ENCODE measurements around the gene HIRA.
"Not testable (repeated sequence)": the region's sequence is repeated elsewhere in the genome, so short reads cannot be mapped to it uniquely, and the experiment has no call there.

Gene HIRA

DNA sequence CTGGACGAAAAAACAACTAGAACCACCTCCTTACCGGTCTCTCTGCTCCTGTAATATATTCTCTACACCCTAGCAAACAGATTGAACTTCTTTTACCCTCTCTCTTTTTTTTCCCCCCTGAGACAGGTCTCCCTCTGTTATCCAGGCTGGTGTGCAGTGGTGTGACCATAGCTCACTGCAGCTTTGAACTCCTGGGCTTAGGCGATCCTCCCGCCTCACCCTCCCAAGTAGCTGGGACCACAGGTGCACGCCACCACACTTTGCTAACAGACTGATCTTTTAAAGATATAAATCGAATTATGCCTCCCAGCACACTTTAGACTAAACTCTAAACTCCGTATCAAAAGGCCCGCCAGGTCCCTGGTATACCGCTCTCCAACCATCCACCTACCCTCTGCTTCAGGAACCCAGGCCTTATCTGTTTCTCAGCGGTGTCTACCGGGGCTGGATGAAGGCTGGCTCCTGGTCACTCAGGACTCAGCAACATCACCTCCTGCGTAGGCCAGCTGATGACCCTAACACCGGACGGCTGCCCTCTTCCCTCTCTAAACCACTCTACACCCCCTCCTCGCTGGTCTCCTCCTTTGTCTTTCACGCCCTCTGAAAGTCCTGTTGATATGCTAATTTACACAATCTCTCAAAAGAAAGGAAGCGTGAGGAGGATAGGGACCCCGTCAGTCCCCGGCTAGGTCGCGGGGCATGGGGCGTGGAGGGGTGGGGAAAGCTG lies 15.2 kb upstream of the HIRA start:
- Histone ChIP-seq H3K9ac (ENCODE audit: low read length) (peak overlapping the region; percentile 39), H3K4me1 (ENCODE audit: control insufficient read depth, insufficient read depth, low read length) (peaks cover 5% of the 10 kb centered on the region), H3K36me3 (ENCODE audit: control insufficient read depth, insufficient read depth, low read length) (peaks cover 6% of the 10 kb centered on the region), H3K27me3 (ENCODE audit: control insufficient read depth, insufficient read depth, low read length) (no peaks in the 10 kb centered on the region), H3K27ac (ENCODE audit: low read depth, low read length) (peak overlapping the region; percentile 83), H3K4me3 (ENCODE audit: low read length) (peak overlapping the region; percentile 73)

DNA sequence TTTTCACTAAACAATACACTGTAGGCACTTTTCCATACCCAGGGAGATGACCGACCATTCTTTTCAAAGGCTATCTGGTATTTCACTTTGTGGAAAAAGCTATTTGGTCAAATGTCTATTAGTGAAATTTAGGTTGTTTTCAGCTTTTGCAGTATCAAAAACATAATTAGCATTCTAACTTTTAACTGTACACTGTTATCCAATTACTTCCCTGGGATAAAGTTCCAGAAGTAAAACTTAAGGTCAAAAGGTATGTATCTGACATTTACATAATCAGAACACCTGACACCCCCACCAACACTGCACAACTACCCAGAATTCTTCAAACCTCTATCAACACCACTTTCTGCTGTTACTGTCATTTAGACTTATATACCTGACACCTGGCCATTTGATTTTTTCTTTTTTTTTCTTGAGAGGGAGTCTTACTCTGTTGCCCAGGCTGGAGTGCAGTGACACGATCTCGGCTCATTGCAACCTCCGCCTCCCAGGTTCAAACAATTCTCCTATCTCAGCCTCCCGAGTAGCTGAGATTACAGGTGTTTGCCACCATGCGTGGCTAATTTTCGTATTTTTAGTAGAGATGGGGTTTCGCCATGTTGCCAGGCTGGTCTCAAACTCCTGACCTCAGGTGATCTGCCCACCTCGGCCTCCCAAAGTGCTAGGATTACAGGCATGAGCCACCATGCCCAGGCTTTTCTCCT lies 13.9 kb upstream of the HIRA start:
- H3K27me3 ChIP-seq (ENCODE audit: control insufficient read depth, insufficient read depth, low read length); H3K4me3 ChIP-seq (ENCODE audit: low read length); H3K9ac ChIP-seq (ENCODE audit: low read length); H3K27ac ChIP-seq (ENCODE audit: low read depth, low read length); H3K36me3 ChIP-seq (ENCODE audit: control insufficient read depth, insufficient read depth, low read length); H3K4me1 ChIP-seq (ENCODE audit: control insufficient read depth, insufficient read depth, low read length): not testable (repeated sequence)

DNA sequence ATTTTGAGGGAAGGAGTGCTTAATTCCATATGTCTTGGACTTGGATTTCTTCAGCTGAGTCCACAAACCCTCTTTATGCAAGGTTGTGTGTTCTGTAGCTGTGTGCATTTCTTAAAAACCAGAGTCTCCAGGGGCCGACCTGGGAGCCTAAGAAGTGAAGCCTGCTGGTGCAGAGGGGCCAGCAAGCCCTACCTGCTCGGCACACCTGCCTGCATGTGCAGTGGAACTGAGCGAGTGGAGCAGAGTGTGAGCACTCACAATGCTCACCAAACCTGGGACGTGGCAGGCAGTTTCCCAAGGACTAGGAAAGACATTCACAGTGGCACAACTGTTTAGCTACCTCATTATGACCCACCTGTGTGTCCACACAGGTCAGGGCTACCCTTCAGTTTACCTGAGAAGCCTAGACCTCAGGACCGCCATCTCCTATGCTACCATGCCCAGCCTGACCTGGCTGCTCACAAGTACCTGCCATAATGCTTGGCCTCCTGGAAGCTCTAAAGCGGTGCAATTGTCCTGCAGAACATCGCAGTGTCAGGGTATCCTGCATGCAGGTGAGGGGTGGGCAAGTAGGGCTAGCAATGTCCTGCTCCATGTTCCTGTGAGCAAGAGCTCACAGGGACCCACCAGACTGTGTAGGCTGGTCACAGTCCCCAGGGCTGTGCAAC lies 12.1 kb upstream of the HIRA start:
- Histone ChIP-seq H3K27me3 (ENCODE audit: control insufficient read depth, insufficient read depth, low read length) (no peaks in the 10 kb centered on the region), H3K27ac (ENCODE audit: low read depth, low read length) (no peak overlapping the region), H3K36me3 (ENCODE audit: control insufficient read depth, insufficient read depth, low read length) (peaks cover 8% of the 10 kb centered on the region), H3K4me1 (ENCODE audit: control insufficient read depth, insufficient read depth, low read length) (peaks cover 5% of the 10 kb centered on the region), H3K4me3 (ENCODE audit: low read length) (no peak overlapping the region), H3K9ac (ENCODE audit: low read length) (no peak overlapping the region)

DNA sequence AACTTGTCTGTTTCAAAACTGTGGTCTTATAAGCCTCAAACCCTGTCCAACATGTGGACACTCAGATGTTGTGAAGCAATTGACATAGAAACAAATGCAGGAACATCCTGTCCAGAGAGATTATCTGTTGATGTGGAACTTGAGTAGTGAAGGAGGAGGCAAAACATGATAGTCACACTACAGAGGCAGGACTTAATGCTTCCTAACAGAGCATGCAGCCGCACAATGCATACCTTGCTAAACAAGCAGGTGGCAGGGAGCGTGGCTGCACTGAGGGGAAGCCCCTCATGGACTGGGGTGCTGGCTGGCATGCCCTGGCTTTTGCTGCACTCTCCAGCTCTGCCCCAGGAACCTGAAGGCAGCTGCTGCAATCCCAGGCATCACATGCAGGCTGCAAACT lies 10.6 kb upstream of the HIRA start:
- Histone ChIP-seq H3K9ac (ENCODE audit: low read length) (no peak overlapping the region), H3K27me3 (ENCODE audit: control insufficient read depth, insufficient read depth, low read length) (no peaks in the 10 kb centered on the region), H3K36me3 (ENCODE audit: control insufficient read depth, insufficient read depth, low read length) (peaks cover 8% of the 10 kb centered on the region), H3K4me3 (ENCODE audit: low read length) (no peak overlapping the region), H3K27ac (ENCODE audit: low read depth, low read length) (no peak overlapping the region), H3K4me1 (ENCODE audit: control insufficient read depth, insufficient read depth, low read length) (peaks cover 5% of the 10 kb centered on the region)

DNA sequence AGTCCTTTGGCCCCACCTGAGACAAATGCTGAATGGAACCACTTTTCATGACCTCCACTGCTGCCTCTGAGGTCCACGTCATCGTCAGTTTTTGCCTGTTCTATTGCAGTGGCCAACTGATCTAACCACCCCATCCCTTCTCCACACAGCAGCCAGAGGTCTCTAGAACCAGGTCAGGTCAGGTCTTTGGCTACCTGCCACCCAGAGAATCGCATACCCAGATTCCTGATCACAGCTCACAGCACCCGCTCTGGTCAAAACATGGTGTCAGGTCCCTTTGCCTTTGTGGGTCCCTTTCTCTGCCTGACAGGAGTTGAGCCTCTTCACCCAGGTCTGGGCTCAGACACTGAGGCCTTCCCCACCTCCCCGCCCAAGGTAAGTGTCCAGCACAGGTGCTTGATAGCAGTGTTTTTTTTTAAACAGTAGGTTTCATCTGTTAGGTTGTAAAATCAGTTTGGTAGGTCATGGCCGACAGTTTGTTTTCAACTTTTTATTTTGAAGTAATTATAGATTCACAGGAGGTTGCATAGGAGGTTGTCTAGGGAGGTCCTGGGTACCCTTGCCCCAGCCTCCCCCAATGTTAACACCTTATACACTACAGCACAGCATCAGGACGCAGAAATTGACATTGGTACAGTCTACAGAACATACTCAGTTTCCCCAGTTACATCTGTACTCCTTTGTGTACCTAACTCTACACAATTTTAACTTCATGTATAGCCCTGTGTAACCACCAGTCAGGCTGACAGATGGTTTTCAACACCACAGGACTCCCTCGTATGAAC lies 9.1 kb upstream of the HIRA start:
- Histone ChIP-seq H3K27ac (ENCODE audit: low read depth, low read length) (no peak overlapping the region), H3K4me3 (ENCODE audit: low read length) (no peak overlapping the region), H3K9ac (ENCODE audit: low read length) (no peak overlapping the region), H3K4me1 (ENCODE audit: control insufficient read depth, insufficient read depth, low read length) (no peaks in the 10 kb centered on the region), H3K36me3 (ENCODE audit: control insufficient read depth, insufficient read depth, low read length) (peaks cover 11% of the 10 kb centered on the region), H3K27me3 (ENCODE audit: control insufficient read depth, insufficient read depth, low read length) (no peaks in the 10 kb centered on the region)

DNA sequence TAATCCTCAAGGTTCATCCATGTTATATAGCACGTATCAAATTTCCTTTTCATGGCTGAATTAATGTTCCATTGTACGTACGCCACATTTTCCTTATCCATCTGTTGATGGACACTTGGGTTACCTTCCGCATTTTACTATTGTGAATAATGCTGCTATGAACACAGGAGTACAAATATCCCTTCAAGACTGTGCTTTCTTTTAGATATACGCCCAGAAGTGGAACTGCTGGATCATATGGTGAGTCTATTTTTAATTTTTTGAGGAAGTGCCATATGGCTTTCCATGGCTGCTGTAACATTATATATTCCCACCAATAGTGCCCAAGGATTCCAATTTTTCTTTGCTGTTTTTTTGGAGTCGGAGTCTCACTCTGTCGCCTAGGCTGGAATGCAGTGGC lies 6.8 kb upstream of the HIRA start:
- H3K27ac ChIP-seq (ENCODE audit: low read depth, low read length), result no peak overlapping the region
- peaks cover 14% of the 10 kb centered on the region for H3K36me3 ChIP-seq (ENCODE audit: control insufficient read depth, insufficient read depth, low read length)
- H3K9ac ChIP-seq (ENCODE audit: low read length), result no peak overlapping the region
- no peak overlapping the region for H3K4me3 ChIP-seq (ENCODE audit: low read length)
- H3K27me3 ChIP-seq (ENCODE audit: control insufficient read depth, insufficient read depth, low read length), result no peaks in the 10 kb centered on the region
- no peaks in the 10 kb centered on the region for H3K4me1 ChIP-seq (ENCODE audit: control insufficient read depth, insufficient read depth, low read length)

DNA sequence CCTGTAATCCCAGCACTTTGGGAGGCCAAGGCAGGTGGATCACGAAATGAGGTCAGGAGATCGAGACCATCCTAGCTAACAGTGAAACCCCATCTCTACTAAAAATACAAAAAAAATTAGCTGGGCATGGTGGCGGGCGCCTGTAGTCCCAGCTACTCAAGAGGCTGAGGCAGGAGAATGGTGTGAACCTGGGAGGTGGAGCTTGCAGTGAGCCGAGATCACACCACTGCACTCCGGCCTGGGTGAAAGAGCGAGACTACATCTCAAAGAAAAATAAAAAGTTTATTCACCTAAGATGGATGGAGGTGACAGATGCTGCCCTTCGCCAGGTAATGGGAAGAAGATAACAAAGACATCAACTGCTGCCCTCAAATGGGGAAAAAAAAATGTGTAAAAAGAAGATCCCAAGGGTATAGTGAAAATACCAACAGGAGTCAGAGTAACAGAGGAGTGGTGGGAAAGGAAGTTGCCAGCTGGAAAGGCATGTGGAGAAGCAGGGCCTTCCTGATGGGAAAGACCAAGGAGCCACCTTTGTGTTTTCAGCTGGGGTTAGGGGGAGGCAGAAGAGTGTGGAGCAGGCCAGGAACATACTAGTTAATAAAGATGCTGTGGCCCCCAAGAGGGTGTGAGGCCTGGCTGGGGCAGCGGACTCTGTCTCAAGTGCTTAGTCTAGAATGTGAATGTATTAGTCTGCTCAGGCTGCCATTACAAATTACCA lies 5.1 kb upstream of the HIRA start:
- not testable (repeated sequence) for H3K27me3 ChIP-seq (ENCODE audit: control insufficient read depth, insufficient read depth, low read length); H3K4me1 ChIP-seq (ENCODE audit: control insufficient read depth, insufficient read depth, low read length); H3K4me3 ChIP-seq (ENCODE audit: low read length); H3K27ac ChIP-seq (ENCODE audit: low read depth, low read length); H3K9ac ChIP-seq (ENCODE audit: low read length)
- H3K36me3 ChIP-seq (ENCODE audit: control insufficient read depth, insufficient read depth, low read length), result peaks cover 14% of the 10 kb centered on the region

DNA sequence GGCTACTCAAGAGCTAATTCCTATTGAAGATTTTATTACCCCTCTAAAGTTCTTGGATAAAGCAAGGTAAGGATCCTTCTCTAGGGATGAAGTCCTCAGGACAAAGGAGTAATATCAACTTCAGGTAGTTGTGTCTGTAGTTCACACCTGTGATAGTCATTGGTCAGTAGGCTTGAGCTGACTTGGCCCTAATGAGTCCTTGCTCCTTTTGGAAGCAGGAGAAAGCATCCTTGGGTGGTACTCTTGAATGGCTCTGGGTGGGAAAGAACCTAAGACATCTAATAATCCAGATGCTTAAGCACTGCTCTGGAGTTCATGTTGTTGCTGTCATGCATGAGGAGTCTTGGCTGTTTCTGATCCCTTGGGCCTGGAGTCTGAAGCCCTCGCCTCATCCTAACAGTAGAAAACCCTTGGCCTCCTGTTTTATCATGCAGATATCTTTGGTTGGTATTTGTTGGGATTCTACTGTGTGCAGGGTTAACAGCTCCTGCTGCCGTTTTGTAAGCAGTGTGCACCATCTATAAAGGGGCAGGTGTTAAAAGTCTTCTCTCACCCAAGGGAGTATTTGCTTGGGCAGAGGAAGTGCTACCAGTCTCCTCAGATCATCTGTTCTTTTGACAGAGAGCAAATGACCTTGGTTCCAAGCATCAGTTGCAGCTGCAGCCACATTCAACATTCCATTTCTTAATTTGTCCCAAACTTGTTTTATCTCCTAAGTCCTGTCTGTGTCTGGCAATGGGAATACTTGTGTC lies 3.5 kb upstream of the HIRA start:
- Histone ChIP-seq H3K27me3 (ENCODE audit: control insufficient read depth, insufficient read depth, low read length) (no peaks in the 10 kb centered on the region), H3K4me3 (ENCODE audit: low read length) (no peak overlapping the region), H3K9ac (ENCODE audit: low read length) (no peak overlapping the region), H3K4me1 (ENCODE audit: control insufficient read depth, insufficient read depth, low read length) (peaks cover 9% of the 10 kb centered on the region), H3K36me3 (ENCODE audit: control insufficient read depth, insufficient read depth, low read length) (peaks cover 12% of the 10 kb centered on the region), H3K27ac (ENCODE audit: low read depth, low read length) (no peak overlapping the region)

DNA sequence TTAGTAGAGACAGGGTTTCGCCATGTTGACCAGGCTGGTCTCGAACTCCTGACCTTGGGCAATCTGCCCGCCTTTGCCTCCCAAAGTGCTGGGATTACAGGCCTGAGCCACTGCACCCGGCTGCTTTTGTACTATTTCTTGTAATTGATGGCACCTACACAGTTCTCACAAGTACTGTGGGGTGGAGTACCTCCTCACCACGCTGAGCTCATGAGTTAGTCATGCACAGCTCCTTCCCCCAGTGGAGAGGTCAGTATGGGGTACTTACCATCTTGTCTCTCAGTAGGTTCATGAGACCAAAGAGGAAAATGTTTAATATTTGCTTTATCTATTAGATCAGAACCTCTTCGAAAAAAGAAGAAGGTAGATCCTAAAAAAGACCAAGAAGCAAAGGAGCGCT lies 2.9 kb upstream of the HIRA start:
- Histone ChIP-seq H3K36me3 (ENCODE audit: control insufficient read depth, insufficient read depth, low read length) (peaks cover 12% of the 10 kb centered on the region), H3K27me3 (ENCODE audit: control insufficient read depth, insufficient read depth, low read length) (no peaks in the 10 kb centered on the region), H3K9ac (ENCODE audit: low read length) (no peak overlapping the region), H3K27ac (ENCODE audit: low read depth, low read length) (no peak overlapping the region), H3K4me3 (ENCODE audit: low read length) (no peak overlapping the region), H3K4me1 (ENCODE audit: control insufficient read depth, insufficient read depth, low read length) (peaks cover 13% of the 10 kb centered on the region)

DNA sequence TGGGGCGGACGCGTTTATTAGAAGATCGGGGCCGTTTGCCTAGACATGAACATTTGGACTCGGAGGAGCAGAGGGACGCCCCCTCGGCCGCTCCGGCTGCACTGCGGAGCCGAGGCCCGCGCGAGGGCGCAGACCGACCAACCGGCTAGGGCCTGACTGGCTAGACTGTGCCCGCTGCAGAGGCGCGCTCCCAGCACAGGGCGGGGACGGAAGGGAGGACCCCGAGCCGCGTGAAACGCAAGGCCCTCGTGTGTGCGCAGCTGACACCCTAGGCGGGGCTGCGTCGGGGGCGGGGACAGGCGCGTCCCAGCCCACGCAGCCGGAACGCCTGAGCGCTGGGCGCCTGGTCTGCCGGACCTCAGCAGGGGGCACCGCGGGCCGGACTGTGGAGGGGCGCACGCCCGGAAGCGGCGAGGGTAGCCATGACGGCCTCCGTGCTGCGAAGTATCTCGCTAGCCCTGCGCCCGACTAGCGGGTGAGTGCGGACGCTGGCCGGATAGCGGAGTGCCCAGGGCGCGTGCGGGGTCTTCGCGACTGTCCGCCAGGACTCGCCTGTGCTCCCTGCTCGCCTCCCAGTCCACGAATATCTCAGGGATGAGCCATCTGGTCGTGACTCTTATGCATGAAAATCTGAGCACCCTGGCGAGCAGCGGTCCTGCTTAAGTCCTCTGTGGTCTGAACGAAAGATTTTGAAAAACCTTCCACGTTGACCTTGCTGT lies 759 bp upstream of the HIRA start, which contains the start of gene MRPL40:
Gene MRPL40 (plus strand): TSS at position 413 of the 719 bp plus-strand sequence. CDS start 10 bp downstream, at position 423.
- Histone ChIP-seq H3K36me3 (ENCODE audit: control insufficient read depth, insufficient read depth, low read length) (peaks cover 12% of the 10 kb centered on the region), H3K27ac (ENCODE audit: low read depth, low read length) (peak within 1 kb of the TSS; percentile 96), H3K27me3 (ENCODE audit: control insufficient read depth, insufficient read depth, low read length) (no peaks in the 10 kb centered on the region), H3K4me3 (ENCODE audit: low read length) (peak within 1 kb of the TSS; percentile 81), H3K9ac (ENCODE audit: low read length) (peak within 1 kb of the TSS; percentile 85), H3K4me1 (ENCODE audit: control insufficient read depth, insufficient read depth, low read length) (peaks cover 14% of the 10 kb centered on the region)

Measured in rectal smooth muscle tissue (tissue), 1 donor.